ENCODE measurements around the gene BEX4.
A peak's percentile ranks its signal among the peaks of the same experiment; 100 is the strongest.
"Not testable (repeated sequence)": the region's sequence is repeated elsewhere in the genome, so short reads cannot be mapped to it uniquely, and the experiment has no call there.

BEX4 gene

DNA sequence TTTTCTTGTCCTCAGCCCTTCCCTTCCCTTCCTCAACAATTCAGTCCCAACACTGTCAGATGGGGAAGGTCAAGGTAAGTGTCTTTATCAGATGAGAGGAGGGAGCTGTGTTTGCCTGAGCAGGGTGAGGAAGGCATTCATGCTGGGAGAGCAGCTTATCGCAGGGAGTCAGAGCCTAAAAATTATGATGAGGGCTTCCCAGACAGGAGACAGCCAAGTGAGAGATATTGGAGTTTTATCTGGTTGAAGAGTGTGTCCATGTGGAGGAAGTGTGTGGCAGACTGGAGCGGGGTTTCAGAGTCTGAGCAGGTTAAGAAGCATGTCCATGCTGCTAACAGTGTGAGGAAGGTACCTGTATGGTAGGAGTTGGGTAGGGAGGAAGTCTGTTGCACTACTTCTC lies 18.4 kb downstream of the BEX4 start:
- peak overlapping the region; percentile 75 for H2AFZ ChIP-seq (ENCODE audit: low read length)
- TF ChIP-seq EZH2phosphoT487 (IDR thresholded peaks at IDR 0.05; ENCODE audit: borderline replicate concordance), result no peak
- TF ChIP-seq, protein P1, sequence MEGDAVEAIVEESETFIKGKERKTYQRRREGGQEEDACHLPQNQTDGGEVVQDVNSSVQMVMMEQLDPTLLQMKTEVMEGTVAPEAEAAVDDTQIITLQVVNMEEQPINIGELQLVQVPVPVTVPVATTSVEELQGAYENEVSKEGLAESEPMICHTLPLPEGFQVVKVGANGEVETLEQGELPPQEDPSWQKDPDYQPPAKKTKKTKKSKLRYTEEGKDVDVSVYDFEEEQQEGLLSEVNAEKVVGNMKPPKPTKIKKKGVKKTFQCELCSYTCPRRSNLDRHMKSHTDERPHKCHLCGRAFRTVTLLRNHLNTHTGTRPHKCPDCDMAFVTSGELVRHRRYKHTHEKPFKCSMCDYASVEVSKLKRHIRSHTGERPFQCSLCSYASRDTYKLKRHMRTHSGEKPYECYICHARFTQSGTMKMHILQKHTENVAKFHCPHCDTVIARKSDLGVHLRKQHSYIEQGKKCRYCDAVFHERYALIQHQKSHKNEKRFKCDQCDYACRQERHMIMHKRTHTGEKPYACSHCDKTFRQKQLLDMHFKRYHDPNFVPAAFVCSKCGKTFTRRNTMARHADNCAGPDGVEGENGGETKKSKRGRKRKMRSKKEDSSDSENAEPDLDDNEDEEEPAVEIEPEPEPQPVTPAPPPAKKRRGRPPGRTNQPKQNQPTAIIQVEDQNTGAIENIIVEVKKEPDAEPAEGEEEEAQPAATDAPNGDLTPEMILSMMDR (conservative IDR thresholded peaks at IDR 0.05; ENCODE audit: low read length), result no peak
- no peaks in the 10 kb centered on the region for H3K9me3 ChIP-seq (ENCODE audit: insufficient read depth, low read depth, low read length)

DNA sequence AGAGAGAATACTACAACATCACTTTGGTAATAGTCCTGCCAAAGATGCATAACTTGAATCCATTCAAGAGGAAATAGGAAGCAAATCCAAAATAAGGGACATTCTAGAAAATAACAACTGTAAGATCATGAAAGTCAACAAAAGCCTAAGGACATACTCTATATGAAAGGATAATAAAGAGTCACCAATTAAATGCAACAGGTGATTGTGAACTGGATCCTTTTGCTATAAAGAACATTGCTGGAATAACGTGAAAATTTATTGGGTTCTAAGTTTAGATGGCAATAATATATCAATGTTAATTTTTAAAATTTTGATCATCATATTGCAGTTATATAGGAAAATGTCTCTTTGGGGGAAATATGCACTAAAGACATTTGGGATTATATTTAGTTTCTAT lies 20.0 kb downstream of the BEX4 start:
- H3K4me2 ChIP-seq (ENCODE audit: low read depth, low read length, poor library complexity, severe bottlenecking), result peak overlapping the region; percentile 46
- no peaks in the 10 kb centered on the region for H4K20me1 ChIP-seq (ENCODE audit: insufficient read depth, low read length, poor library complexity, severe bottlenecking)
- peaks cover 28% of the 10 kb centered on the region for H3K4me1 ChIP-seq (ENCODE audit: insufficient read depth, low read length, poor library complexity, severe bottlenecking)
- H2AFZ ChIP-seq (ENCODE audit: low read length), result no peak overlapping the region
- no peaks in the 10 kb centered on the region for H3K36me3 ChIP-seq (ENCODE audit: insufficient read depth, low read length)
- no peaks in the 10 kb centered on the region for H3F3A ChIP-seq (ENCODE audit: low read depth)
- no peaks in the 10 kb centered on the region for H3K9me3 ChIP-seq (ENCODE audit: insufficient read depth, low read depth, low read length)
- TF ChIP-seq, protein P1 (conservative IDR thresholded peaks at IDR 0.05; ENCODE audit: low read length), result no peak
- H3K4me3 ChIP-seq (ENCODE audit: low read length, poor library complexity, severe bottlenecking), result no peak overlapping the region
- H3K9me2 ChIP-seq (replicated peaks; ENCODE audit: low read depth, low read length), result no peaks in the 10 kb centered on the region
- H3K79me2 ChIP-seq (ENCODE audit: insufficient read depth, low read length), result no peaks in the 10 kb centered on the region
- peak overlapping the region; percentile 32 for H3K9ac ChIP-seq (ENCODE audit: low read depth, low read length, poor library complexity, severe bottlenecking)
- H3K27me3 ChIP-seq (ENCODE audit: insufficient read depth, low read length, poor library complexity, severe bottlenecking), result no peaks in the 10 kb centered on the region

More for the DNA sequence above, 18.4 kb downstream of the BEX4 start:
- H3K9ac ChIP-seq (ENCODE audit: low read depth, low read length, poor library complexity, severe bottlenecking), result no peak overlapping the region
- no peaks in the 10 kb centered on the region for H3K27me3 ChIP-seq (ENCODE audit: insufficient read depth, low read length, poor library complexity, severe bottlenecking)
- no peaks in the 10 kb centered on the region for H3F3A ChIP-seq (ENCODE audit: low read depth)
- no peaks in the 10 kb centered on the region for H3K36me3 ChIP-seq (ENCODE audit: insufficient read depth, low read length)
- H3K4me3 ChIP-seq (ENCODE audit: low read length, poor library complexity, severe bottlenecking), result no peak overlapping the region
- H3K4me1 ChIP-seq (ENCODE audit: insufficient read depth, low read length, poor library complexity, severe bottlenecking), result peaks cover 28% of the 10 kb centered on the region
- no peaks in the 10 kb centered on the region for H3K9me2 ChIP-seq (replicated peaks; ENCODE audit: low read depth, low read length)
- H3K4me2 ChIP-seq (ENCODE audit: low read depth, low read length, poor library complexity, severe bottlenecking), result no peak overlapping the region
- H4K20me1 ChIP-seq (ENCODE audit: insufficient read depth, low read length, poor library complexity, severe bottlenecking), result no peaks in the 10 kb centered on the region
- H3K79me2 ChIP-seq (ENCODE audit: insufficient read depth, low read length), result no peaks in the 10 kb centered on the region

DNA sequence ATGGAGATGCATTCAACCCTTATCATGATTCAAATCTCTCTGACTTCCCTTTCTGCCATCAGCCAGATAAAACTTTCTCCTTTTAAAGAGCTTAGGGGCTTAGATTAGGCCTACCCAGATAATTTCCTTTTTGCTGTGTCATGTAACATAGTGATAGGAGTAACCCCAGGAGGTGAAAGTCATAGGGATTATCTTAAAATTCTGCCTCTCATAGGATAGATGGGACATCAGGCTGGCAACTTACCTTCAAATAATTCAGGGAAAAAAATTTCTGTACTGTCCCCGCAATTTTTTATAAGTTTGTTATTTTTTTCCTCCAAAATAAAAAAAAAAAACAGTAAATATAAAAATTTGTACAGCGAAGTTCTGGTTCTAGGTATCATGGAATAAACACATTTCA lies 20.7 kb downstream of the BEX4 start:
- peaks cover 28% of the 10 kb centered on the region for H3K4me1 ChIP-seq (ENCODE audit: insufficient read depth, low read length, poor library complexity, severe bottlenecking)
- H3K4me2 ChIP-seq (ENCODE audit: low read depth, low read length, poor library complexity, severe bottlenecking), result peak overlapping the region; percentile 46
- not testable (repeated sequence) for H3K9ac ChIP-seq (ENCODE audit: low read depth, low read length, poor library complexity, severe bottlenecking); H3K27me3 ChIP-seq (ENCODE audit: insufficient read depth, low read length, poor library complexity, severe bottlenecking); H3K36me3 ChIP-seq (ENCODE audit: insufficient read depth, low read length); H4K20me1 ChIP-seq (ENCODE audit: insufficient read depth, low read length, poor library complexity, severe bottlenecking); H3K79me2 ChIP-seq (ENCODE audit: insufficient read depth, low read length); H3K9me2 ChIP-seq (replicated peaks; ENCODE audit: low read depth, low read length); H3F3A ChIP-seq (ENCODE audit: low read depth); H3K9me3 ChIP-seq (ENCODE audit: insufficient read depth, low read depth, low read length)
- H3K4me3 ChIP-seq (ENCODE audit: low read length, poor library complexity, severe bottlenecking), result peak overlapping the region; percentile 29
- H2AFZ ChIP-seq (ENCODE audit: low read length), result 0 out of 2 replicates have a peak overlapping the region, but pooled peaks have one; percentile 60

DNA sequence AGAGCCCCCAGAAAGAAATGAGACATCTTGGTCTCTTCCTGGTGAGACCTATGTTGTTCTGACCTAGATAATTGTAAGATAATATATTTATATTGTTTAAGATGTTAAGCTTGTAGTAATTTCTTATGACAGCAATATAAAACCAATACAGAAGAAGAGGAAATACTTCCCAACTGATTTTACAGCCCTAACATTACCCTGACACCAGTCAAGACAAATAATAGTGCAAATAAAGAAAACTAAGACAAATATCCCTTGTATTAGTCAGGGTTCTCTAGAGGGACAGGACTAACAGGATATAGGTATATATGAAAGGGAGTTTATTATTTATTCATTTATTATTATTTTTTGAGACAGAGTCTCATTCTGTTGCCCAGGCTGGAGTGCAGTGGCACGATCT lies 21.4 kb downstream of the BEX4 start:
- H4K20me1 ChIP-seq (ENCODE audit: insufficient read depth, low read length, poor library complexity, severe bottlenecking), result no peaks in the 10 kb centered on the region
- no peaks in the 10 kb centered on the region for H3K36me3 ChIP-seq (ENCODE audit: insufficient read depth, low read length)
- no peaks in the 10 kb centered on the region for H3K79me2 ChIP-seq (ENCODE audit: insufficient read depth, low read length)
- peak overlapping the region; percentile 46 for H3K4me2 ChIP-seq (ENCODE audit: low read depth, low read length, poor library complexity, severe bottlenecking)
- H3K9ac ChIP-seq (ENCODE audit: low read depth, low read length, poor library complexity, severe bottlenecking), result no peak overlapping the region
- no peaks in the 10 kb centered on the region for H3K9me3 ChIP-seq (ENCODE audit: insufficient read depth, low read depth, low read length)
- H3K27me3 ChIP-seq (ENCODE audit: insufficient read depth, low read length, poor library complexity, severe bottlenecking), result no peaks in the 10 kb centered on the region
- no peaks in the 10 kb centered on the region for H3F3A ChIP-seq (ENCODE audit: low read depth)
- TF ChIP-seq, protein P1 (conservative IDR thresholded peaks at IDR 0.05; ENCODE audit: low read length), result no peak
- no peak for TF ChIP-seq EZH2phosphoT487 (IDR thresholded peaks at IDR 0.05; ENCODE audit: borderline replicate concordance)
- H2AFZ ChIP-seq (ENCODE audit: low read length), result peak overlapping the region; percentile 60; the same call in 1 of the 2 replicates
- peak overlapping the region; percentile 29 for H3K4me3 ChIP-seq (ENCODE audit: low read length, poor library complexity, severe bottlenecking)
- H3K9me2 ChIP-seq (replicated peaks; ENCODE audit: low read depth, low read length), result no peaks in the 10 kb centered on the region
- H3K4me1 ChIP-seq (ENCODE audit: insufficient read depth, low read length, poor library complexity, severe bottlenecking), result peaks cover 28% of the 10 kb centered on the region
